GM04504 (cell line): Measurements from ENCODE around the gene NDN.
"Not testable (repeated sequence)": the region's sequence is repeated elsewhere in the genome, so short reads cannot be mapped to it uniquely, and the experiment has no call there.

Source experiments
- DNase-seq: peaks from one replicate; pipeline ENCODE4 v3.0.0-alpha.2; 2012; ENCODE audit warnings: low read depth

The NDN gene

GRCh38 chr15:23687143-23687470, at the start of gene NDN:
TSS of gene NDN (minus strand) at chr15:23687305. CDS start at chr15:23687217, 88 bp downstream.
- DNase-seq, result no peak

GRCh38 chr15:23736033-23736673, 49.0 kb upstream of the NDN start:
- no peak for DNase-seq

- no peak for DNase-seq
Measured at GRCh38 chr15:23734862-23735261, 47.8 kb upstream of the NDN start.

GRCh38 chr15:23713874-23714656, 27.0 kb upstream of the NDN start:
- DNase-seq, result not testable (repeated sequence)

- DNase-seq, result no peak
Measured at GRCh38 chr15:23708332-23708731, 21.2 kb upstream of the NDN start.

GRCh38 chr15:23695282-23695681, 8.2 kb upstream of the NDN start:
- no peak for DNase-seq

- no peak for DNase-seq
Measured at GRCh38 chr15:23694592-23694991, 7.5 kb upstream of the NDN start.

- no peak for DNase-seq
Measured at GRCh38 chr15:23690450-23690852, 3.3 kb upstream of the NDN start.

- no peak for DNase-seq
Measured at GRCh38 chr15:23690015-23690414, 2.9 kb upstream of the NDN start.

GRCh38 chr15:23686466-23687142, 501 bp downstream of the NDN start:
- DNase-seq, result no peak

GRCh38 chr15:23671481-23671880, 15.6 kb downstream of the NDN start:
- DNase-seq, result no peak

- no peak for DNase-seq
Measured at GRCh38 chr15:23670970-23671369, 16.1 kb downstream of the NDN start.

GRCh38 chr15:23663232-23663631, 23.9 kb downstream of the NDN start:
- DNase-seq, result no peak

GRCh38 chr15:23648920-23649515, 38.1 kb downstream of the NDN start:
- no peak for DNase-seq

GRCh38 chr15:23647421-23648370, 39.4 kb downstream of the NDN start, which contains the start of gene MAGEL2:
TSS of gene MAGEL2 (minus strand) at chr15:23647867. CDS start at chr15:23647742, 125 bp downstream.
- no peak for DNase-seq

GRCh38 chr15:23647001-23647295, 40.2 kb downstream of the NDN start:
- DNase-seq, result no peak

GRCh38 chr15:23646165-23647000, 40.7 kb downstream of the NDN start:
- no peak for DNase-seq

- DNase-seq, result no peak
Measured at GRCh38 chr15:23645371-23646164, 41.5 kb downstream of the NDN start.

- no peak for DNase-seq
Measured at GRCh38 chr15:23644829-23645228, 42.3 kb downstream of the NDN start.
